Hepatocyte (in vitro differentiated cells): Measurements from ENCODE around the gene TBCA.

ENCODE experiments used
- CTCF ChIP-seq: fragments of 200-600 bp; sonication (generic); IDR thresholded peaks from 2 replicates; pipeline ENCODE4 v1.5.1; 2016; ENCODE audit warnings: antibody characterized with exemption, mild to moderate bottlenecking; ENCODE audit not compliant: poor library complexity
- EZH2 ChIP-seq: fragments of 200-600 bp; sonication (generic); IDR thresholded peaks from 2 replicates; pipeline ENCODE4 v1.6.1; 2016; ENCODE audit warnings: antibody characterized with exemption, mild to moderate bottlenecking, borderline replicate concordance

GRCh38 chr5:77812926-77813589 lies 36.9 kb upstream of the TBCA start:
- TF ChIP-seq CTCF (no peak), EZH2 (no peak)
